Bronchial epithelial cell (primary cell): ENCODE results near the gene FOS. TPM values are rescaled to one million over a fixed set of nuclear protein-coding genes. Genes with fewer than 3 reads are reported as not detected.

Experiments used
- DNase-seq: peaks from one replicate; pipeline ENCODE4 v3.0.0-alpha.2; 2010; ENCODE audit warnings: low read depth
- FAIRE-seq: peaks from 2 replicates; lab custom pipeline; 2011; peaks lifted over from hg19 to GRCh38; lab: Jason Lieb, UNC
- H3K27me3 ChIP-seq: 2 replicates; pipeline ENCODE4 v1.5.1; 2011; ENCODE audit warnings: low read length; ENCODE audit not compliant: control insufficient read depth, insufficient read depth
- H3K36me3 ChIP-seq: 2 replicates; pipeline ENCODE4 v1.5.1; 2011; ENCODE audit warnings: low read length; ENCODE audit not compliant: control insufficient read depth, insufficient read depth
- H3K4me3 ChIP-seq: 2 replicates; pipeline ENCODE4 v1.5.1; 2011; ENCODE audit warnings: mild to moderate bottlenecking, low read depth, low read length, control low read depth
- total RNA-seq: library from RNA; depleted of rRNA; stranded (reverse); fragments of >200 nt; gene quantifications from 2 replicates; pipeline ENCODE4 v1.2.1, GENCODE V29; 2014
- TF ChIP-seq, protein P1 (sequence below): IDR thresholded peaks from 2 replicates; pipeline ENCODE4 v1.5.1; 2011; ENCODE audit warnings: mild to moderate bottlenecking, moderate library complexity, low read length, control low read depth, inconsistent platforms; ENCODE audit not compliant: insufficient read depth, severe bottlenecking

The FOS gene
- 131 and 143 TPM in 2 replicates for total RNA-seq

DNA sequence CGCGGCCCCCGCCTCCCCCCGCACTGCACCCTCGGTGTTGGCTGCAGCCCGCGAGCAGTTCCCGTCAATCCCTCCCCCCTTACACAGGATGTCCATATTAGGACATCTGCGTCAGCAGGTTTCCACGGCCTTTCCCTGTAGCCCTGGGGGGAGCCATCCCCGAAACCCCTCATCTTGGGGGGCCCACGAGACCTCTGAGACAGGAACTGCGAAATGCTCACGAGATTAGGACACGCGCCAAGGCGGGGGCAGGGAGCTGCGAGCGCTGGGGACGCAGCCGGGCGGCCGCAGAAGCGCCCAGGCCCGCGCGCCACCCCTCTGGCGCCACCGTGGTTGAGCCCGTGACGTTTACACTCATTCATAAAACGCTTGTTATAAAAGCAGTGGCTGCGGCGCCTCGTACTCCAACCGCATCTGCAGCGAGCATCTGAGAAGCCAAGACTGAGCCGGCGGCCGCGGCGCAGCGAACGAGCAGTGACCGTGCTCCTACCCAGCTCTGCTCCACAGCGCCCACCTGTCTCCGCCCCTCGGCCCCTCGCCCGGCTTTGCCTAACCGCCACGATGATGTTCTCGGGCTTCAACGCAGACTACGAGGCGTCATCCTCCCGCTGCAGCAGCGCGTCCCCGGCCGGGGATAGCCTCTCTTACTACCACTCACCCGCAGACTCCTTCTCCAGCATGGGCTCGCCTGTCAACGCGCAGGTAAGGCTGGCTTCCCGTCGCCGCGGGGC, at the start of gene FOS:
FOS (plus strand) TSS at position 407 of the 731 bp plus-strand sequence; CDS start at position 562, 155 bp downstream.
- H3K4me3 ChIP-seq: peak within 1 kb of the TSS; percentile 91
- H3K36me3 ChIP-seq: peaks cover 17% of the 10 kb centered on the region
- peak; percentile 85 for DNase-seq
- TF ChIP-seq, protein P1, sequence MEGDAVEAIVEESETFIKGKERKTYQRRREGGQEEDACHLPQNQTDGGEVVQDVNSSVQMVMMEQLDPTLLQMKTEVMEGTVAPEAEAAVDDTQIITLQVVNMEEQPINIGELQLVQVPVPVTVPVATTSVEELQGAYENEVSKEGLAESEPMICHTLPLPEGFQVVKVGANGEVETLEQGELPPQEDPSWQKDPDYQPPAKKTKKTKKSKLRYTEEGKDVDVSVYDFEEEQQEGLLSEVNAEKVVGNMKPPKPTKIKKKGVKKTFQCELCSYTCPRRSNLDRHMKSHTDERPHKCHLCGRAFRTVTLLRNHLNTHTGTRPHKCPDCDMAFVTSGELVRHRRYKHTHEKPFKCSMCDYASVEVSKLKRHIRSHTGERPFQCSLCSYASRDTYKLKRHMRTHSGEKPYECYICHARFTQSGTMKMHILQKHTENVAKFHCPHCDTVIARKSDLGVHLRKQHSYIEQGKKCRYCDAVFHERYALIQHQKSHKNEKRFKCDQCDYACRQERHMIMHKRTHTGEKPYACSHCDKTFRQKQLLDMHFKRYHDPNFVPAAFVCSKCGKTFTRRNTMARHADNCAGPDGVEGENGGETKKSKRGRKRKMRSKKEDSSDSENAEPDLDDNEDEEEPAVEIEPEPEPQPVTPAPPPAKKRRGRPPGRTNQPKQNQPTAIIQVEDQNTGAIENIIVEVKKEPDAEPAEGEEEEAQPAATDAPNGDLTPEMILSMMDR: no peak
- FAIRE-seq: no peak
- no peaks in the 10 kb centered on the region for H3K27me3 ChIP-seq

GRCh38 chr14:75229661-75230139, 48.9 kb upstream of the FOS start:
- peak; percentile 93 for FAIRE-seq
- DNase-seq: peak; percentile 83
- TF ChIP-seq, protein P1: no peak

DNA sequence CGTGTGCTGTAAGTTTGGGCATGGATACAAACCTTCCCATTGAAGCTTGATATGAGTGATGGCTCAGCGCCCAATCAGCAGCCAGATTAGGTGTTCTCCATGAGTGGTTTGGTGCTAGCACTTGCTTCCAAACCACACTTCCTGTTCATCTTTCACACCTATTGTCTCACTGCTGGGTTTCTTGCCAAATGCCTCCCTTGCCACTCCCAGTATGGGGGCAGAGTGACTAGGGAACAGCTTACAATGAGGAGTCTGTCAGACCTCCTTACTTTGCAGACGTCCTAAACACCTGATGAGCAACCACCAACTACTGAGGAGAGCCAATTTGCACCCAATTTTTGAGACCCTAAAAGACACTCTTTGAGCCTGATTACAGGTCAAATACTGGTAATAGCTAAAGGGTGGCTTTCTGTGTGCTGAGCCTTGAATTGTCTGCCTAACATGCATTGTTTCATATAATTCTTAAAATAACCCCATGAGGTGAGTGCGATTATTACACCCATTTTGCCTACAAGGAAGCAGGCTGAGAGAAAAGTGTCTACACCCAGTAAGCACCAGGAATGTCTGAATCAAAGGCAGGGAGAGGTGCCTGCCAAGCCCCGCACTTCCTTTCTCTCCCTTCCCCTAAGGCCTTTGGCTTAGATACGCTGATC, 48.4 kb upstream of the FOS start:
- no peaks in the 10 kb centered on the region for H3K27me3 ChIP-seq
- DNase-seq: peak; percentile 96
- no peak for FAIRE-seq
- no peak overlapping the region for H3K4me3 ChIP-seq
- TF ChIP-seq, protein P1: peak; percentile 29
- H3K36me3 ChIP-seq: no peaks in the 10 kb centered on the region

More at GRCh38 chr14:75229661-75230139, 48.9 kb upstream of the FOS start:
- no peaks in the 10 kb centered on the region for H3K36me3 ChIP-seq
- H3K4me3 ChIP-seq: no peak overlapping the region
- H3K27me3 ChIP-seq: no peaks in the 10 kb centered on the region

DNA sequence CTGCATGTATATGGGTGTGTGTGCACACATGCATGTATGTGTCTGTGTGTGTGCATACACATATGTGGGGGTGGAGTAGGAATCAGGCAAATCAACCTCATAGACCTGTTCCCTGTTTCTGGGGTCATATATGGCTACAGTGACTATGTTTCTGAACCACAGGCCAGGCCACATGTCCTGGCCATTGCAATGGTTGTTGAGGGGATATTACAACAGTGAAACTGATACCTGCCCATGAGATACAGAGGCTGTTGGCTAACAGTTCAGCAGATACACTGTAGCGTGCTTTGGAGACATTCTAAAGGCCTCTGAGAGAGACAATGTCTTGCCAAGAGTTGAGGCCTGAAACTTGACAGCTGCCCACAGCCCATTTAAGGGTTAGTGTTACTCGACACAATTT, 47.3 kb upstream of the FOS start:
- Histone ChIP-seq H3K36me3 (no peaks in the 10 kb centered on the region), H3K4me3 (no peak overlapping the region), H3K27me3 (no peaks in the 10 kb centered on the region)
- DNase-seq: no peak
- no peak for FAIRE-seq
- TF ChIP-seq, protein P1: no peak

- TF ChIP-seq, protein P1: no peak
- H3K27me3 ChIP-seq: no peaks in the 10 kb centered on the region
- no peak overlapping the region for H3K4me3 ChIP-seq
- FAIRE-seq (no peak), DNase-seq (no peak)
- no peaks in the 10 kb centered on the region for H3K36me3 ChIP-seq
Observed at GRCh38 chr14:75232191-75232590, 46.4 kb upstream of the FOS start.
